PFSK-1 (cell line): ENCODE results near the gene LYZL4.

ENCODE experiments used
- POLR2AphosphoS5 ChIP-seq: IDR thresholded peaks from 2 replicates; pipeline ENCODE4 v1.6.1; 2012; ENCODE audit warnings: low read depth, mild to moderate bottlenecking, control low read depth, low read length, moderate library complexity
- REST ChIP-seq, 2 experiments: IDR thresholded peaks; 2 replicates each; pipeline versions ENCODE4 v1.6.1 to v1.8.0; 2011 to 2012; ENCODE audit warnings: low read depth in 2 of 2, low read length in 2 of 2, control low read depth in 1 of 2, inconsistent platforms in 1 of 2, mild to moderate bottlenecking in 1 of 2, moderate library complexity in 1 of 2; ENCODE audit not compliant: insufficient read depth in 1 of 2
- SIN3A ChIP-seq: IDR thresholded peaks from 2 replicates; pipeline ENCODE4 v1.6.1; 2012; ENCODE audit warnings: mild to moderate bottlenecking, low read length, moderate library complexity, borderline replicate concordance; ENCODE audit not compliant: insufficient read depth
- TAF1 ChIP-seq: IDR thresholded peaks from 2 replicates; pipeline ENCODE4 v1.6.1; 2012; ENCODE audit warnings: low read length, control low read depth, borderline replicate concordance; ENCODE audit not compliant: insufficient read depth

GRCh38 chr3:42451116-42451515 lies 40.7 kb upstream of the LYZL4 start:
- TF ChIP-seq SIN3A: no peak
- no peak for TF ChIP-seq POLR2AphosphoS5
- TF ChIP-seq REST (IDR thresholded peaks at IDR 0.05; ENCODE audit: insufficient read depth in 1 of 2, low read depth in 2 of 2, low read length in 2 of 2): no peak
- no peak for TF ChIP-seq TAF1
